Mesodermal cell (in vitro differentiated cells): ENCODE measurements around the gene EPOP.
"Not testable (repeated sequence)": the region's sequence is repeated elsewhere in the genome, so short reads cannot be mapped to it uniquely, and the experiment has no call there.

Experiments used
- H3K27ac ChIP-seq: 2 replicates; pipeline ENCODE4 v1.7.0; 2013; ENCODE audit warnings: mild to moderate bottlenecking, low read depth, low read length, moderate library complexity; ENCODE audit not compliant: severe bottlenecking
- H3K36me3 ChIP-seq: 2 replicates; pipeline ENCODE4 v1.7.1; 2013; ENCODE audit warnings: mild to moderate bottlenecking, low read length, moderate library complexity; ENCODE audit not compliant: control insufficient read depth, insufficient read depth
- H3K4me1 ChIP-seq: one replicate; pipeline ENCODE4 v1.7.1; 2013; ENCODE audit warnings: mild to moderate bottlenecking, low read length; ENCODE audit not compliant: insufficient read depth, control insufficient read depth, poor library complexity, severe bottlenecking
- H3K4me3 ChIP-seq: 2 replicates; pipeline ENCODE4 v1.7.0; 2013; ENCODE audit warnings: low read length, control low read depth, mild to moderate bottlenecking; ENCODE audit not compliant: insufficient read depth, poor library complexity, severe bottlenecking; ENCODE audit errors: extremely low read depth
- H3K9me3 ChIP-seq: 2 replicates; pipeline ENCODE4 v1.7.1; 2013; ENCODE audit warnings: mild to moderate bottlenecking, low read length, moderate library complexity; ENCODE audit not compliant: control insufficient read depth
- WGBS, 2 experiments: methylation state at CpG; one replicate each; pipeline ENCODE4 v1.1.5; 2013; ENCODE audit warnings: missing lambda C conversion rate in 2 of 2; ENCODE audit not compliant: insufficient coverage in 2 of 2; 5-methylcytosine and 5-hydroxymethylcytosine counted together

The EPOP gene

GRCh38 chr17:38657824-38658740, 16.7 kb downstream of the EPOP start:
- Histone ChIP-seq H3K4me3 (no peak overlapping the region), H3K9me3 (no peaks in the 10 kb centered on the region), H3K27ac (no peak overlapping the region), H3K36me3 (no peaks in the 10 kb centered on the region), H3K4me1 (peaks cover 20% of the 10 kb centered on the region)
- WGBS, 2 experiments: 90 to 98% methylated on average over 11 to 13 of the region's 15 CpGs

DNA sequence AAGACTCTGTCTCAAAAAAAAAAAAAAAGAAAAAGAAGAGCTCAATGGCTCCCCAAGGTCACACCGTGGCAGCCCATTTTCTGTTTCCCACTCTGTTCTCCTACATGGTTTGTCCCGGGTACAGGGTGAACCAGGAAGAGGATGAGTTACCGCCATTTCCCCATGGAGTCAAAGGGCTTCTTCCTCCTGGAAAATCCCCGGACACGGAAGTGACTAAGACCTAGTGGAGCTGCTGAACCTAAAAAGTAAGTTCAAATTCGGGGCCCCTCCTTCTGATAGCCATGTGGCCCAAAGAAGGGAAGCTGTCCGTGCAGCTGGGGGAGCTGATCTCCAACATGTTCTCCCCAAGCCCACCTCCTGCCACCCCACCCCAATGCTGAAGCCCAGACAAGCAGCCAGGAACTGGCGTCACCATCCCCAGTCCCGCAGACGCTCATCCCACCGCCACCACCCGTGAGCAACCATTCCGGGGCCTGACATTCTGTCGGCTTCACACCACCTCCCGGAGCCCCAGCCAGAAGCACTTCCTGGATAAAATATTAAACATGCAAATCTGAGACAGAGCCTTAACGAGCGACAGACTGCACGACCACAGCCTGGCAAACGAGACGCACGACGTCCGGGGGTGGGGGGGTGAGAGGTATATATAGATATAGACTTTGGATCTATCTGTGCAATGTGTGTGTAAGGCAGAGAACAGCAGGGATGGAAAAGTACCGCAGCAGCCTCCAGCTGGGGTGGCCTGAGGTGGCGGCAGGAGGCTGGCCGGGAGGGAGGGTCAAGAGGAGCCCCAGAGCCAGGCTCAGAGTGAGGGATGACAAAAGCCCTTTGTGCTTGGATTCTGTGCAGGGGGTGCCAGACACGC, 17.6 kb downstream of the EPOP start:
- Histone ChIP-seq H3K4me1 (peaks cover 20% of the 10 kb centered on the region), H3K36me3 (no peaks in the 10 kb centered on the region), H3K4me3 (no peak overlapping the region), H3K9me3 (no peaks in the 10 kb centered on the region), H3K27ac (no peak overlapping the region)
- WGBS, 2 experiments: 71% methylated on average over 21 to 23 of the region's 27 CpGs

DNA sequence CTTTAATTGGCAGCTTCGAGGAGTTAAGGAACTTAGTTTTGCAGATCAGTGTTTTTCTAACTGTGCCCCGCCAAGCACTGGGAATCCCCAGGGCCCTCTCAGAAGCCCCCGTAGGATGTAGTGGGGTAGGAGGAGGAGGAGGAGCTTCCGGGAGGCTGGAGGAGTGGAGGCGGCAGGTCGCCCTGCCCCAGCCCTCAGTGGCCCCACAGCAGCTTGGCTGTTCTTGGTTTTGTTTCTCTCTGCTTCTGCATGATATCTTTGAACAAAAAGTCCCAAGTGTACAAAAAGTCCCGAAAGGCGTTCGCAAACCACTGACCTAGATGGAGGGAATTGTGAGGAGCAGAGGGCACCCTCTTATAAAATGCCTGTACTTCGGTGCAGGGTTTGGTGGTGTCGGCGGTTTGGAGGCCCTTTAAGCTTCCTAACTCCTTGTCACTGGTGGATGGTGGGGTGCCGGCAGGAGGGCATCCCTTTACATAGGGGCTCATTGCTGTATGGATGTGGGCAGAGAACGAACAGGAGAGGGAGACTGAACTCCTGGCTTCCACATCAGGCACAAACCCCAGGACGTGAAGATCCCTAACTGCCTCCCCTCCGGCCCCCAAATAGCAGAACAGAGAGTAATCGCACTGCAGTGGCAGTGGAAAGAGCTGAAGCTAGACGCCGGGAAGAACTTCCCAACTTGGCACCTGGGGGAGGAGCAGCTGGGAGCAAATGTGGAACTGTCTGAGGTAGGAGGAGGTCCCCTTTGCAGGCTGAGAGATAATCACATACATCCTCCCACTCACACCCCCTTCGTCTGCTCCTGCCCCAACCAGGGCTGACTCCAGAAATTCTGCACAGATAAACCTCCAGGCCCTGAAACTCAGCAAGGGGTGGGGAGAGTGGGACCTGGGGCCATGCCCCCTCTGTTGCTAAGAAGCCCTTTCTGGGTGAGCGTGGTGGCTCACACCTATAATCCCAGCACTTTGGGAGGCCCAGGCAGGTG, 20.1 kb downstream of the EPOP start:
- Histone ChIP-seq H3K9me3 (no peaks in the 10 kb centered on the region), H3K27ac (peak overlapping the region; percentile 37), H3K4me1 (peaks cover 15% of the 10 kb centered on the region), H3K36me3 (no peaks in the 10 kb centered on the region), H3K4me3 (no peak overlapping the region)
- WGBS, 2 experiments: 54 to 78% methylated on average over 12 of the region's 21 CpGs

- no peaks in the 10 kb centered on the region for H3K36me3 ChIP-seq
- no peak overlapping the region for H3K27ac ChIP-seq
- WGBS, 2 experiments: 100% methylated on average over 1 of the region's 5 CpGs; no CpG with 5 or more reads in 1 of the 2 experiments
- H3K4me1 ChIP-seq: peaks cover 15% of the 10 kb centered on the region
- H3K9me3 ChIP-seq: no peaks in the 10 kb centered on the region
- no peak overlapping the region for H3K4me3 ChIP-seq
These were observed 21.1 kb downstream of the EPOP start for GRCh38 chr17:38653679-38654078.

DNA sequence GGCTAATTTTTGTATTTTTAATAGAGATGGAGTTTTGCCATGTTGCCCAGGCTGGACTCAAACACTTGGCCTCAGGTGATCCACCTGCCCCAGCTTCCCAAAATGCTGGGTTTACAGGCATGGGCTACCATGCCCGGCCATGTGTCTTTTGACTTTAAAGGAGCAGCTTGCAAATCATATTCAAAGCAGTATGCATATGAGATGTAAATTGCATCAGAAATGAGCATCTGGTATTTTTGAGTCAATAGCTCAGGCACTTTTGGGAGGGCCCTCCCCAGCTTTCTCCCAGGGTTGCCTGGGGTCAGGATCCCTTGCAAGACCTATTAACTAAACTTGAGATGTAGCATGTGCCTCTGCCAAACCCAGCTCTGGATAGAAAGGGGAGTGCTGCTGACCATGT, 21.5 kb downstream of the EPOP start:
- Histone ChIP-seq H3K27ac (no peak overlapping the region), H3K9me3 (no peaks in the 10 kb centered on the region), H3K4me3 (no peak overlapping the region), H3K4me1 (peaks cover 15% of the 10 kb centered on the region), H3K36me3 (no peaks in the 10 kb centered on the region)
- 89 to 100% methylated on average over 1 of the region's 1 CpG for WGBS, 2 experiments

DNA sequence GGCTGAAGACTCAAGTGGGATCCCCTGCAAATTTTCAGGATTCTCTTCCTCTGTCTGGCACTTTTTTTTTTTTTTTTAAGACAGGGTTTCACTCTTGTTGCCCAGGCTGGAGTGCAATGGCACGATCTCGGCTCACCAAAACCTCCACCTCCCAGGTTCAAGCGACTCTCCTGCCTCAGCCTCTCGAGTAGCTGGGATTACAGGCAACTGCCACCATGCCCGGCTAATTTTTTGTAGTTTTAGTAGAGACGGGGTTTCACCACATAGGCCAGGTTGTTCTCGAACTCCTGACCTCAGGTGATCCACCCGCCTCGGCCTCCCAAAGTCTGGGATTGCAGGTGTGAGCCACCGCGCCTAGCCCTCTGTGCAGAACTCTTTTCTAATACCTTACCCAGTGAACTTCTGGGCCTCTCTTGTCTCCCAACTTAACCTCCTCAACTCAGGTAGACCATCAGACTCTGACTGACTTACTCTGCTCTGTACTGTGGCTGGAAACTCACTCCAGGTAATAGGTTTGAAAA, 24.0 kb downstream of the EPOP start:
- H3K27ac ChIP-seq, H3K4me1 ChIP-seq, H3K4me3 ChIP-seq, H3K36me3 ChIP-seq, H3K9me3 ChIP-seq: not testable (repeated sequence)
- 88 to 93% methylated on average over 7 to 11 of the region's 11 CpGs for WGBS, 2 experiments

- H3K4me1 ChIP-seq: no peaks in the 10 kb centered on the region
- H3K36me3 ChIP-seq: no peaks in the 10 kb centered on the region
- H3K27ac ChIP-seq: no peak overlapping the region
- WGBS, 2 experiments: 90 to 93% methylated on average over 2 of the region's 4 CpGs
- no peak overlapping the region for H3K4me3 ChIP-seq
- no peaks in the 10 kb centered on the region for H3K9me3 ChIP-seq
These were observed 36.8 kb downstream of the EPOP start for GRCh38 chr17:38637951-38638350.

DNA sequence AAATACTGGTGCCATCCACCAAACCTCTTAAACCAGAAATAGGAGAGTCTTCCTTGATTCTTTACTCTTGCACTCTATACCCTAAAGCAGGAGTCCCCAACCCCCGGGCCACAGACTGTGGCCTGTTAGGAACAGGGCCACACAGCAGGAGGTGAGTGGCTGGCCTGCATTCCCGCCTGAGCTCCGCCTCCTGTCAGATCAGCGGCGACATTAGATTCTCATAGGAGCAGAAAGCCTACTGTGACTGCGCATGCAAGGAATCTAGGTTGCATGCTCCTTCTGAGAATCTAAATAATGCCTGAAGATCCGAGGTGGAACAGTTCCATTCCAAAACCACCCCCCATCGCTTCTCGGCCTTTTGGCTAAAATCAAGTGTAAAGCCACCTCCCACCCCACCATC, 38.7 kb downstream of the EPOP start:
- 30 to 33% methylated on average over 6 to 9 of the region's 9 CpGs for WGBS, 2 experiments
- Histone ChIP-seq H3K4me3 (no peak overlapping the region), H3K9me3 (no peaks in the 10 kb centered on the region), H3K27ac (no peak overlapping the region), H3K4me1 (no peaks in the 10 kb centered on the region), H3K36me3 (no peaks in the 10 kb centered on the region)

- Histone ChIP-seq H3K4me1 (no peaks in the 10 kb centered on the region), H3K4me3 (no peak overlapping the region), H3K27ac (no peak overlapping the region), H3K9me3 (no peaks in the 10 kb centered on the region), H3K36me3 (no peaks in the 10 kb centered on the region)
- WGBS, 2 experiments: 85 to 91% methylated on average over 3 to 4 of the region's 6 CpGs
These were observed 42.4 kb downstream of the EPOP start for GRCh38 chr17:38632334-38632733.

DNA sequence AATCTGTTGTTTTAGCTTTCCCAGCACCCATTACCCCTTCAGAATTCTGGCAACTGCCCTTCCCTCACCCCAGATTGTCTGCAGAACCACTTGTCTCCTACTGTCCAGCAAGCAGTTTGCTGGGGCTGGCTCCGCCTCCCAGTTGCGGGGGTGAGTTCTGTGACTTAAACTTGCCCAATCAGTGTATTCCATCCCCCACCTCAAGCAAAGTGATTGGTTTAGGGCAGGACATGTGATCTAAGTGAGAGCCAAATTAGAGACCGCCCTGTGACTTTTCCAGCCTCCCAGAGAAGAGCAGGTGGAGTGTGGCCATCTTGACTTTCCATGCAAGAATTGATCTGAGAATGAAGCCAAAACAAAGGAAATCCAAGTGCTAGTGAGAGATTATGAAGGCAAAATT, 46.3 kb downstream of the EPOP start:
- Histone ChIP-seq H3K4me1 (no peaks in the 10 kb centered on the region), H3K36me3 (no peaks in the 10 kb centered on the region), H3K27ac (no peak overlapping the region), H3K9me3 (no peaks in the 10 kb centered on the region), H3K4me3 (no peak overlapping the region)
- WGBS, 2 experiments: 86 to 96% methylated on average over 1 to 2 of the region's 3 CpGs
